HG03139 (cell line): Measurements from ENCODE around the gene MAPK4.

Source experiments
- ATAC-seq: cut with Tn5 transposase; IDR thresholded peaks from one replicate; pipeline ENCODE4 v1.9.1; 2021; ENCODE audit not compliant: unreplicated experiment

The MAPK4 gene

DNA sequence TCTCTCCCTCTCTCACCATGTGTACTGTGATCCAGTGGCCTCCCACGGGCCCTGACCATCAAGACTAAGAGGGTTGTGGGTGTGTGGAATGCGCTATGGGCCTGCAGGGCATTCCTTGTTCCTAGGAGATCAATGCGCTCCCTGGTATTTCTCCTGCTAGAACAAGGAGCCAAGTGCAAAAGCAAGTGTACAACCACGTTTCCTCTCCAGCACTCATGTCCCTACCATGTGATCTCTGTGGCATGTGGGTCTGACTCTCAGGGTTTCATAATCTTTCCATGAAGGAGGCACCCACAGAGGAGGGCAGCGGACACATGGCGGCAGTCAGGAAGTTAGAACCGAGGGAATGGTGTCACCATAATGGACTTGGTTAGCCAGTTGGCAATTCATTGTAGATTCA lies 91.4 kb downstream of the MAPK4 start:
- no peak for ATAC-seq

DNA sequence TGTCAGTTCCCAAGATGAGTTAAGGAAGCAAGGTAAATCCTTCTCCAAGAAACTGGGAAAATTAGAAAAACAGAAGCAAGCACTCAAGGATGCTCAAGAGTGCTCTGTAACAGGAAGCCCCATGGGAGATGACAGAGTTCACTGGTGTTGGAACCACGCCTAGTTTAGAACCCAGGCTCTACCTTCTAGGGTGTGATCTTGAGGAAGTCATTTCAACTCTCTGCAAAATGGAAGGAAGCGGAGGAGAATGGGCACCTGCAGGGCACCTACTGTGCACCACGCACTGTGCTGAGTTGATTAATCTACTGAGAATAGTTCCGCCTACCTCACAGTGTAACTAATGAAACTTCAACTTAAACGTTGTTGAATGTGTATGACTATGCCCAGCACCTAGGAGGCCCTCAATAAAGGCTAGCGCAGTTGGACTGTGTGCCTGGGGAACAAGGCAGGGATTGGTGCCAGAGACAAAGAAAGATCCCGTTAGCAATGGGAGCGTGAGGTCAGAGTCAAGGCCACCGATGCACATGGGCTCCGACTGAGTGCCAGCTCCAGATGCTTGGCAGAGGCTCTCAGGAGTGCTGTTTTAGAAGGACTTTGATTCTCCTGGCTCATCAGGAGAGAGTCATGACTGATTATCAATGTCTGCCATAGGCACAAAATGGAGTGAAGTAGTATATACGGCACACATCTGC lies 93.7 kb downstream of the MAPK4 start:
- no peak for ATAC-seq

DNA sequence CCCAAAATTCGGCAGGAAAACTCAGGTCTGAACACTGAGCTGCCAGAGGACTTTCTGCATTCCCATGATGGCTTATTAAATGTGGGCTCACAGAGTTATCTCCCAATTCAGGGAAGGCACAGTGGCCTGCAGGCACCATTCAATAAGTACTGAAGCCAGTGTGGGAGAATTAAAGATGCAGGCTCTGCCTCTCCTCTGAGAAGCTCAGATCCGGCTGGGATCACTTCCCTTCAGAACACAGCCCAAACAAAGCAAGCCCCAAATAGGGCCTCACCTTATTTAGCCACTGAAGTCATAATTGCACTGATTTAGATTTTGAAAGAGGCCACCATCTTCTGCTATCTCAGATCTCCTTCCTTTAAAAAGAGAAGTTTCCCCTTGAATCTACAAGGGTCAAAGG lies 94.3 kb downstream of the MAPK4 start:
- ATAC-seq, result no peak

DNA sequence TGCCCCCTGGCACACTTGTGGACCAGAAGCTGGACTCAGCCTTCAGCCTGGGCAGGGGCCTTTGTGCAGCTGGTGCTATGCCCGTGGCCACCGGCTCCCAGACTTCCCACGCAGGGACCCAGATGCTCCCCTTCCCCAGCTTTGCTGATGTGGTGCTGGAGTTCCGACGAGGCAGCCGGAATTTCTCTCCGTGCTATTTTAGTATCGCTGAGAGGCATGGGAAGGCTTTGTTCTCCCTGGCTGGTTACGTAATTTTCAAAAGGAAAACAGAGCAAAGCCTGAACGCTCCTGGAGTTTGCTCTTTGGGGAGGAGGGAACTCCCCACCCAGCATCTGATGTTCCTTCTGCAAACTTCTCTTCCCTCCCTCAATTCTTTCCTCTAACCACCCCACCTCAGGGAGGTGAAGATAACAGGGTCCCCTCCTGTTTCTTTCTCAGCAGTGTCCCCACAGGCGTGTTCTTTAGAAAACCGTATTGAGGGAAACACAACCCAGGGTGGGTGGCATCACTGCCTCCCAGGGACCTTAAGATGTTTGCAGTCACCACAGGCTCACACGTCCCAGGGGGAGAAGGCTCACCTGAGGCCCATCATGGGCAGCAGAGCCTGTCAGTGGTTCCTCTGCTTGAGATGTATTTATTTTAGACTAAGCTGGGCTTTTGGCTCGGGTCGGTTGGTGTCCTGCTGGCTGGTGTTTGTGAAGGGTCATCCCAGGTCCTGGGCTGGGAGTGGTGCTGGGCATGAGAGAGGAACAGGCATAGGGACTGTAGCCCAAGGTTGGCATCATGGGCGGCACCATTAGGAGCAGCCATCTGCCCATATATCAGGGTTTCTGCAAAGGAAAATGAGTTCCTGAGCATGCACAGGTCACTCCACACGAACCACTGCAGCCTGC lies 95.0 kb downstream of the MAPK4 start:
- ATAC-seq, result no peak

DNA sequence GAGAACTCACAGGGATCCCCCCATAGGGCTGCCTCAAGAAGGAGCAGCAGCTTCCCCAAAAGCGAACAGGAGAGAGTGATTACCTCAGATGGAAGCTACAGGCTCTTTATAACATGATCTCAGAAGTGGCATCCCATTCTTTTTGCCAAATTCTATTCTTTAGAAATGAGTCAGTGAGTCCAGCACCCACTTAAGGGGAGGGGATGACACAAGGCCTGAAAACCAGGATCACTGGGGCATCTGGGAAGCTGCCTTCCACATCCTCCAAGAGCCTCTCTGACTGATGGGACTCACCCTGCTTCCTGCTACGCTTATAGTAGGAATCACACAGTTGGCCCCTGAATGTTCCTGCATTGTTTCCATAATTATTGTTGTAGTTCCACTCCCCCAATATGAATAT lies 96.5 kb downstream of the MAPK4 start:
- no peak for ATAC-seq

DNA sequence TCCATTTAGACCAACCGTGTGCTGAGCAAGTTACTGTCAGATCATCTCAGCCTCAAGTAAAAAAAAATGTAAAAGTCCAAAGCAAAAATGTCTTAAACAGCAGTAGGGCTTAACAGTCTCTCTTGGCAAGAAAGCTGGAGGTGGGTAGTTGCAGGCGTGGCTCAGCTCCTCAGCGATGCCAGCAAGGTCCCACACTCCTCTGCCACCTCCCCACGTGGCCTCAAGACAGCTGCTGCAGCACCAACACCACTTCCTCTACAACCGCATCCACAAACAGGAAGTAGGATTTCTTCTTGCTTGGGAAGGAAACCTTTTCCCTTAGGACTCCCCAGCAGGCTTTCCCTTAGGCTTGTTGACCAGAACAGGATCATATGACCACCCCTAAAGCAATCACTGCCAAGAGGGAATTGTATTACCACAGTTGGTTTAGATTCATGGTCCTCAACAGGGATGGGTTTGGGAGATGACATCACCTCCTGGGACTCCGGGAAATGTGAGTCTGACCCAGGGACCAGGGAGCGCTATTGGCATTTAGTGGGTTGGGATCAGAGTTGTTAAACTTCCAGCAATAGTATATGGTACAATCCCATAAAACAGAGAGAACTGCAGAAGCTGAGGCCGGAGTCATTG lies 97.1 kb downstream of the MAPK4 start:
- no peak for ATAC-seq

DNA sequence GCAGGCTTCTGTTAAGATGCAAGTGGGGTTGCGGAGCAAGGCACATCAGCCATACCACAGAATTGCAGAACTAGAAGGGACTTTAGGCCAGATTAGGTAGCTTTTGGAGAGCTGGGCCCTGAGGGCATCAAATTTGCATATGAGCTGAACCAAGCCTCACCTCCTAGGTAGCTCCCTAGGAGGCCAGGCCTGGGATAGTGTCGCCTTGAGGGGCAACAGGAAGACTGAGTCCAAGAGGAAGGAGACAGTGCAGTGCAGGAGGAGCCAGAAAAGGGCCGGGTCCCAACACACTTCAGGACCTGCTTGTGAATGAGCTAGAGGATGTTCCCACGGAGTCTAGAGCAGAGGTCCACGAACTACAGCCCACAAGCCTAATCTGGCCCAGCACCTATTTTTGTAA lies 98.7 kb downstream of the MAPK4 start:
- ATAC-seq, result no peak

DNA sequence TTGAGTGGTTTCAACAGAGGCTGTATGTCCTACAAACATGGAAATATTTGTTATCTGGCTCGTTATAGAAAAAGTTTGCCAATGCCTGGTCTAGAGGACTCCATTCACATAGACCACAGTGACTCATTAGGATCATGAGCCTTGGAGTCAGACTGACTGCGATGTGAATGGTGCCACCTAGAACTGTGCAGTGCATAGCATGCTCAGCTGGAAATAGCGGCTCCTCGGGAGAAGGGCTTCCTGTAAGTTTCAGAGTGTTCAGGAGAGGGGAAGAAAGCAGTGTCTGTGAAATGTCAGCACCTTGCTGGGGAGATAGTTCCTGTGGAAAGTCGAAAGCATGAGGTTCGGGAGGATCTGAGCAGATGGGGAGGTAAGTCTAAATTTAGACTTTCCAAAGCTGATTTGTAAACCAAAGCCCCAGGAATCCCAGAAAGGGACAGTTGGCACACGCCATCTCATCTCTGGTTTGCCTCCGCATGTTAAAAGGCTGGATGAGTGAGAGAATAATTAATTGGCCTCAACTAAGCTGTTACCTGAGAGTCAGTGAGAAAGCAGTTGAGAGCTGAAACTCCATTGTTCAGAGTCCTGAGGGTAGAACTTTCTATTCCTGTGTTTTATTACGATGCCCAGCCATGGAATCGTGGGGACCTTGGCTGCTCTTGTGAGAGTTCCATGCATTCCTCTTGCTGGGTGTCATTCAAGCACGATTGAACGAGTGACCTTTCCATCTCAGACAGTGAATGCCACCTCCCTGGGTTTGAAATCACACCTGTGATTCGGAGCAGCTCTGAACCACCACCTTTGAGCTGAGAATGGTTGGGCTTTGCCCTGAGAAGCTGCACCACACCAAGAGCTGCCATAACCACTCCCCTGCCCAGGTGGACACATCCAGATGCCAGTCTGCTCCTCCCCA lies 99.5 kb downstream of the MAPK4 start:
- no peak for ATAC-seq

DNA sequence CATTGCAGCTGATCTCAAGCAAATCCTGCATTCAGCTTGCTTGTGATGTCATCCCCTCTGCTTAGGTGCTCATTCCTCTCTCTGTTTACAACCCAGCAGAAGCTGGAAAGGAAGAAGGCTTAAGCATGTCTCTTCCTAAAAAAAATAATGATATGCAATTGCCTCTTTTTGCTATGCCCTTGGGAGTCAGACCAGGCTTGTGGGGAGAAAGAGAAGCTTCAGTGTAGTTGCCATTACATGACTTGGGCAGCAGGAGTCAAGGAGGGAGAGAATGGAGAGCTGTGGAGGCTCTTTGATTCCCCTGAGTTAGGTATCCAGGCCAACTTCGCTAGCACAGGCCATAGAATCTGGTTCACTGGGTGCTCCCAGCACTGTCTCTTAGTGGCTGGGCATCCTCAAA lies 101.1 kb downstream of the MAPK4 start:
- ATAC-seq, result no peak

DNA sequence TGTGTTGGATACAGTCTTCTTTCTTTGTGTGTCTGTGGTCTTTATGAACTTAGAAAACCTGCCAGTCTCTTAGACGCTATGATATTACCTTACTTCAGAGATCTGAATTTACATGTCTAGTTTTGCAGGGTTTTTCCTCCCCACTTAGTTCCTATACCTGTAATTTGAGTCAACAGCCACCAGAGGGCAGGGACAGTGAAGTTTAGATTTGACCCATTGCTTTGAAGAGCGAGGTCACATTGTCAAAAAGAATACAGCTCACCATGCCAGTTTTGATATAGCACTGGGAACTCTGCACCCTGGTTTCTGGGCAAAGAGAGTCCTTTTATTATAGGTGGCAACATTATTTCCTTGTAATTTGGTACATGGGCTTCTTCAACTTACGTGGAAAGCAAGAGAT lies 102.3 kb downstream of the MAPK4 start:
- ATAC-seq, result no peak

DNA sequence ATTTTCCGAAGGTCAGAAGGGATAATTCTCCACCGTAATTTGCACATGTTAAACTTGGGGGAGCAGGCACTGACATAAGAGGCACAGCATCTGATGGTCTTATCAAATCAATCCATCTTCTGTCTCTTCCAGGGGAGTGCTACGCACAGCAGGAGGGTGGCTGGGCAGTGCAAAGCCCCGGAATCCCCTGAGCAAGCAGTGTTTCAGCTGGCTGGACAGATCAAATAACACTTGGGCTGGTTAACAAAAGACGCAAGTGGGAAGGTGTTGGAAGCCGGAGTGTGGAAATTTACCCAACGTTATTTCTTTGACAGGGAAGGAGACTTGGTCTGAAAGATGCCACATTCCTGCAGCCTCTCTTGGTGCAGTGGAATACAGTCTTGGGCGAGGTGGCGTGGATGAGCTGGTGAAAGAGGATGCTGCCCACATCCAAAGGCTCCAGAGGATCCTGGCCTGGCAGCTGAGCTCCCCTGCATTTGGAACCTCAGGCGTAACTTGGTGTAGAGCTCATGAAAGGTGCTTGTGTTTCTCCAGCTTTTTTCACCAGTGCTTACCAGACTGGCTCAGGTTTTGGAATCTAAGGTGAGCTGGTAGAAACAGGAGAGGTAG lies 103.0 kb downstream of the MAPK4 start:
- ATAC-seq, result no peak

DNA sequence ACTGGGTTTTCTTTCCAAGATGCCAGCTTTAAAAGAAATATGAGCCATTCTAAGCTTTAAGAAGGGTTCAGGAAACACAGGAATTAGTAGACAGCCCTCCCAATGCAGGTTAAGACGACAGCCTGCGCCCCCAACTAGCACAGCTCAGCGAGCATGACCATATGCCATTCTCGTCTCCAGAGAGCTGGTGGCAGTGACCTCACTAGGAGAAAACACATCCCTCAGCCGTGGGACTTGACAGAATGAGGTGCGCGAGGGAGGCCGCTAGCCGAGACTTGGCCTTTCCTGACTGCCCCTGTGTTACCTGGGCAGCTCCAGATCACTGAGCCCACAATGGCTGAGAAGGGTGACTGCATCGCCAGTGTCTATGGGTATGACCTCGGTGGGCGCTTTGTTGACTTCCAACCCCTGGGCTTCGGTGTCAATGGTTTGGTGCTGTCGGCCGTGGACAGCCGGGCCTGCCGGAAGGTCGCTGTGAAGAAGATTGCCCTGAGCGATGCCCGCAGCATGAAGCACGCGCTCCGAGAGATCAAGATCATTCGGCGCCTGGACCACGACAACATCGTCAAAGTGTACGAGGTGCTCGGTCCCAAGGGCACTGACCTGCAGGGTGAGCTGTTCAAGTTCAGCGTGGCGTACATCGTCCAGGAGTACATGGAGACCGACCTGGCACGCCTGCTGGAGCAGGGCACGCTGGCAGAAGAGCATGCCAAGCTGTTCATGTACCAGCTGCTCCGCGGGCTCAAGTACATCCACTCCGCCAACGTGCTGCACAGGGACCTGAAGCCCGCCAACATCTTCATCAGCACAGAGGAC lies 103.9 kb downstream of the MAPK4 start:
- no peak for ATAC-seq

DNA sequence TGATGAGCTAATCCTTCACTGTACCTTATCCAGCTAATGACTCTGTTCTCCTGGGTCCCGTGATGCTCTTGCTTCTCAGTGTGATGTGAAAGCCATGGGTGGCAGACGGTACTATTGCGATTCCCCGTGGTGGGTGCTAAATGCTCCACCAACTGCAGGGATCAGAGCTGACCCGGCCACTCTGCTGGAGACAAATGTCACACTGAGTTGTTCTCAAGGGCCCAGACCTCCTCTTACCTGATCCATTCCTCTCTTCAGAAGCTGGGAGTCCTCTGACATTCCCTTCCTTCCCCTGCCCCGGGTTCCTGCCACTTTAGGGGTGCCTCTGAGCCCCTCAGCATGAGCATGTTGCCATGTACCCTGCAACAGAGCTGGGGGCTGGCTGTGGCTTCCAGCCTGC lies 105.1 kb downstream of the MAPK4 start:
- no peak for ATAC-seq

DNA sequence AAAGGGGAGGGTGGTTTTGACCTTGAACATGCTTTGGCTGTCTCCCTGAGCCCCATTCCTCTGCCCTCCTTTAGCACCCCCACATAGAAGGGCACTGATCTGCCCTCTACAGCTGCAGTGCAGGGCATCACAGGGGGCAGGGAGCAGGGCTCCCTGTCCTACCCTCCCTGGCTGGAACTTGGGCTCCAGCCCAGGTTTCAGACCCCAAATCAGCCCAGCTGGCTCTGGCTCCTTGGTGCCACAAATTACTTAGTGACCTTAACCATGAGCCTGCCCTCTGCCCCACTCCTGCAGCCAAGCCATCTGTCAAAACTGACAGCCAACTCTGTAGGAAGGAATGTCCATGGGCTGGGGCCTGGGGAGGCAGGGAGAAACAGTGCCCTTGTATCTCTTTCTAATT lies 105.6 kb downstream of the MAPK4 start:
- ATAC-seq, result no peak

DNA sequence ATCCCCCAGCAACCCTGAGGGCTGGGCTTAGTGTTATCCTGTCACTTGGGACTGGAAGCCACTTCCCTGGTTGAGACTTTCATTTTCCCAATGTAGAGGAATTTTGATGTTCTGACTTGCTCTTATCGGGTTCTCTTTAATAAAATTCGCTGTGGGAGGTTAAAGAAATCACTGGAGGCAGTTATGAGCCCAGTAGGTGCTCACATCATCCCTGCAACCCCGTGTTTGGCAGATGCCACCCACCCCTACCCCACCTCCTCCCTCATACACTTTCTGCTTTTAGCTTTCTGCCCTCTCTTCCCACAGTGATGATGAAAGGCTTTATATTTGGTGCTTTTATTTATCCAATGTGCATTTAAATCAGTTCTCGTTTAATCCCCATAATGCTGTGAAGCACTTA lies 106.6 kb downstream of the MAPK4 start:
- no peak for ATAC-seq

DNA sequence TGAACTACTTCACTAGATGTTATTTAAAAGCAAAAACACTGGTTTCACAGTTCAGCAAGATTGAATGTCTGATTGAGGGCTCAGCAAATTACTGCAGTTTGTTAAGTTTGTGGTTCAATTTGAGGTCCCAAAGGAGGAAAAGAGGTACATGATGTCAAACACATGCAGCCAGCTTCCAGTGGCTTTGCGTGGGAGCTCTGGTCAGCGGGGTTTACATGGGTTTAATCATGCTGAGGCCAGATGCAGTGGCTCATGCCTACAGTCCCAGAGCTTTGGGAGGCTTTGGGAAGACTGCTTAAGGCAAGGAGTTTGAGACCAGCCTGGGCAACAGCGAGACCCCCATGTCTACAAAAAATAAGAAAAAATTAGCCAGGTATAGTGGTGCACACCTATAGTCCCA lies 111.5 kb downstream of the MAPK4 start:
- no peak for ATAC-seq

DNA sequence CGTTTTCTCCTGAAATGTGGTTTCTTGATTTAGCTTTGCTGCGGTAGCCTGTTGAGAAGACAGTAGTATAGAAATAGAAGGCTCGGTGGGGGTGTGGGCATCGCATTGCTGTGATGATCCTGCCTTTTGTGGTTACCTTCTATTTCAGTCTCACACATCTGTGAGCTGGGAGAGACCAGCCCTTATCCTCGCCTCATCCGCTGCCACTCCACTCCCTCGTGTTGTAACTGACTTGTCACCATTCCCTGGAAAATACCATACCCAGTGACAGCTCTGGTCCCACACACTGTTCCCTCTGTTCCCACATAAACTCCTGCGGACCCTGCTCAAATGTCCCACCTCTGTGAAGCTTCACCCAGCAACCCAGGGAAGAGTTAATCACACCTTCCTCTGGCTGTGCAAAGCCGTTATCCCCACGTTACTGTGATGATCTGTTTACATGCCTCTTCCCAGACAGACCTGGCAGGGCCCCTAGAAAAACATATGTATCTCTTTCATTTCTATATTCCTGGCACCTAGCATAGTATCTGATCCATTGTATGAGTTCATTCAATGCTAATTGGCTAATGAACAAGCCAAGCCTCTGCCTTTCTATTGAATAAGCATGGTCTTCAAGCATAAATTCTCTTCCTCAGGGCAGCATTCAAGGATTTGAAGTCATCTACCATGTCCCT lies 114.6 kb downstream of the MAPK4 start:
- no peak for ATAC-seq

DNA sequence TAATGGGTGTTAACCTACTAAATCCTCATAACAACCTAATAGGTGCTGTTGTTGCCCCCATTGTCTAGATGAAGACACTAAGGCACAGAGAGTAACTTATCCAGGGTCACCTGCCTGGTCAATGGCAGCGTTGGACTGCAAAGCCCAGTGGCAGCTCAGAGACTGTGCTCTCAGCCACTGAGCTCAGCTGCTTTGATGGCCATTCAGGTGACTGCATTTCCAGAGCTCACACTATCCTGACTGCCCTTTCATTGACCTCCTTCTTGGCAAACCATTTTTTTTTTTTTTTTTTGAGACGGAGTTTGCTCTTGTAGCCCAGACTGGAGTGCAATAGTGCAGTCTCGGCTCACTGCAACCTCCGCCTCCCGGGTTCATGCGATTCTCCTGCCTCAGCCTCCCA lies 115.2 kb downstream of the MAPK4 start:
- ATAC-seq, result no peak

DNA sequence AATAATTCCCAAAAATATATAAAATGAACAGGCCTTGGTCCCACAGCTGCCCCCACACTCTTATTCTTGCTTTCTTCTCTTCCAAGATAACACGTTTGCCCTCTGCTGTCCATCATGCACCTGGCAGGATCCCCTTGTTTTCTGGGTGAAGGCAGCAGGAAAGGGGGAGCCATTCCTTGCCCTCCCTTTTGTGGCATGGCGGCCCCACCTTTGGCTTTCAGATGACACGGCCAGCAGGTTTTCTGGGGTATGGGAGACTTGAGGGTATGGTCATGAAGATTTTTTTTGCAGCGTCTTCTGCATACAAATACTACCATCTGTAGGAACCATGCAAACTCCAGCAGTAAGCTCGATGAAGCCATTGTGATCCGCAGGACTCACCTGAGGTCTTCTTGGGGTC lies 118.8 kb downstream of the MAPK4 start:
- ATAC-seq, result no peak
